ENCODE data around the gene MAOA.
"Not testable (repeated sequence)": the region's sequence is repeated elsewhere in the genome, so short reads cannot be mapped to it uniquely, and the experiment has no call there.

Gene MAOA

DNA sequence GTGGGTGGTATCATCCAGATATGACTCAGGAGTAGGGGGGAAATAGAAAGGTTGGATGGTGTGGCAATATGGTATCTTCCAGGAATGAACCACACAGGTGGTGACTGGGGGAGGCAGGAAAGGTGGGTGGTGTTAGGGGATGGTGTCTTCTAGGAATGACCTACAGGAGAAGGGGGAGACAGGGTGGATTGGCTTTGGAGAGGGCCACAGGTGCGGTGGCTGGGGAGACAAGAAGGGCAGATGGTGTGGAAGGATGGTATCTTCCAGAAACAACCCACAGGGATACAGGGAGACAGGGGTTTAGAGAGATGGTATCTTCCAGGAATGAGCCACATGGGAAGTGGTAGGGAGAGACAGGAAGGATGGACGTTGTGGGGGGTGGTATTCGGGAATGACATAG lies 64.0 kb downstream of the MAOA start:
- Histone ChIP-seq H3K27me3 (replicated peaks; ENCODE audit: insufficient read depth, low read length) (no peaks in the 10 kb centered on the region), H4K20me1 (ENCODE audit: insufficient read depth, low read length) (no peaks in the 10 kb centered on the region), H3F3A (ENCODE audit: insufficient read depth, low read length) (no peaks in the 10 kb centered on the region), H3K4me1 (ENCODE audit: low read length) (no peaks in the 10 kb centered on the region), H3K27ac (ENCODE audit: low read length) (no peak overlapping the region), H3K9me2 (replicated peaks; ENCODE audit: insufficient read depth, low read length) (no peaks in the 10 kb centered on the region), H3K9ac (ENCODE audit: low read length) (no peak overlapping the region), H3K4me2 (ENCODE audit: low read depth, low read length) (no peak overlapping the region), H3K9me3 (replicated peaks; ENCODE audit: insufficient read depth, low read length) (no peaks in the 10 kb centered on the region), H3K36me3 (replicated peaks; ENCODE audit: insufficient read depth, low read length) (no peaks in the 10 kb centered on the region), H3K4me3 (ENCODE audit: low read length) (no peak overlapping the region), H3K79me2 (ENCODE audit: low read length) (no peaks in the 10 kb centered on the region), H2AFZ (ENCODE audit: low read length) (no peak overlapping the region)
- DNase-seq = no peak
- TF ChIP-seq EZH2 (optimal IDR thresholded peaks at IDR 0.05; ENCODE audit: low read depth, low read length) (no peak), EZH2phosphoT487 (IDR thresholded peaks at IDR 0.05; ENCODE audit: low read length) (no peak)
- TF ChIP-seq, protein P1, sequence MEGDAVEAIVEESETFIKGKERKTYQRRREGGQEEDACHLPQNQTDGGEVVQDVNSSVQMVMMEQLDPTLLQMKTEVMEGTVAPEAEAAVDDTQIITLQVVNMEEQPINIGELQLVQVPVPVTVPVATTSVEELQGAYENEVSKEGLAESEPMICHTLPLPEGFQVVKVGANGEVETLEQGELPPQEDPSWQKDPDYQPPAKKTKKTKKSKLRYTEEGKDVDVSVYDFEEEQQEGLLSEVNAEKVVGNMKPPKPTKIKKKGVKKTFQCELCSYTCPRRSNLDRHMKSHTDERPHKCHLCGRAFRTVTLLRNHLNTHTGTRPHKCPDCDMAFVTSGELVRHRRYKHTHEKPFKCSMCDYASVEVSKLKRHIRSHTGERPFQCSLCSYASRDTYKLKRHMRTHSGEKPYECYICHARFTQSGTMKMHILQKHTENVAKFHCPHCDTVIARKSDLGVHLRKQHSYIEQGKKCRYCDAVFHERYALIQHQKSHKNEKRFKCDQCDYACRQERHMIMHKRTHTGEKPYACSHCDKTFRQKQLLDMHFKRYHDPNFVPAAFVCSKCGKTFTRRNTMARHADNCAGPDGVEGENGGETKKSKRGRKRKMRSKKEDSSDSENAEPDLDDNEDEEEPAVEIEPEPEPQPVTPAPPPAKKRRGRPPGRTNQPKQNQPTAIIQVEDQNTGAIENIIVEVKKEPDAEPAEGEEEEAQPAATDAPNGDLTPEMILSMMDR (IDR thresholded peaks at IDR 0.05; ENCODE audit: low read length) = no peak

GRCh38 chrX:43720961-43721360 lies 64.9 kb downstream of the MAOA start:
- TF ChIP-seq EZH2 (optimal IDR thresholded peaks at IDR 0.05; ENCODE audit: low read depth, low read length) = no peak
- TF ChIP-seq, protein P1 (IDR thresholded peaks at IDR 0.05; ENCODE audit: low read length) = no peak
- TF ChIP-seq EZH2phosphoT487 (IDR thresholded peaks at IDR 0.05; ENCODE audit: low read length) = no peak
- H3K4me2 ChIP-seq (ENCODE audit: low read depth, low read length) = no peak overlapping the region
- H2AFZ ChIP-seq (ENCODE audit: low read length) = no peak overlapping the region
- H4K20me1 ChIP-seq (ENCODE audit: insufficient read depth, low read length) = no peaks in the 10 kb centered on the region
- no peaks in the 10 kb centered on the region for H3K9me2 ChIP-seq (replicated peaks; ENCODE audit: insufficient read depth, low read length)
- no peak overlapping the region for H3K27ac ChIP-seq (ENCODE audit: low read length)
- H3K4me1 ChIP-seq (ENCODE audit: low read length) = no peaks in the 10 kb centered on the region
- no peaks in the 10 kb centered on the region for H3K9me3 ChIP-seq (replicated peaks; ENCODE audit: insufficient read depth, low read length)
- no peaks in the 10 kb centered on the region for H3K79me2 ChIP-seq (ENCODE audit: low read length)
- H3K36me3 ChIP-seq (replicated peaks; ENCODE audit: insufficient read depth, low read length) = no peaks in the 10 kb centered on the region
- H3K27me3 ChIP-seq (replicated peaks; ENCODE audit: insufficient read depth, low read length) = no peaks in the 10 kb centered on the region
- no peak overlapping the region for H3K4me3 ChIP-seq (ENCODE audit: low read length)
- H3K9ac ChIP-seq (ENCODE audit: low read length) = no peak overlapping the region
- H3F3A ChIP-seq (ENCODE audit: insufficient read depth, low read length) = no peaks in the 10 kb centered on the region
- DNase-seq = no peak

GRCh38 chrX:43725227-43725626 lies 69.1 kb downstream of the MAOA start:
- not testable (repeated sequence) for H2AFZ ChIP-seq (ENCODE audit: low read length); H3K4me1 ChIP-seq (ENCODE audit: low read length); H3K27me3 ChIP-seq (replicated peaks; ENCODE audit: insufficient read depth, low read length); H4K20me1 ChIP-seq (ENCODE audit: insufficient read depth, low read length); H3K4me2 ChIP-seq (ENCODE audit: low read depth, low read length); H3K4me3 ChIP-seq (ENCODE audit: low read length); H3K27ac ChIP-seq (ENCODE audit: low read length); H3K36me3 ChIP-seq (replicated peaks; ENCODE audit: insufficient read depth, low read length); H3K9me2 ChIP-seq (replicated peaks; ENCODE audit: insufficient read depth, low read length); DNase-seq; H3K9me3 ChIP-seq (replicated peaks; ENCODE audit: insufficient read depth, low read length); H3K79me2 ChIP-seq (ENCODE audit: low read length); H3K9ac ChIP-seq (ENCODE audit: low read length); H3F3A ChIP-seq (ENCODE audit: insufficient read depth, low read length)

- H2AFZ ChIP-seq (ENCODE audit: low read length); H3K27ac ChIP-seq (ENCODE audit: low read length); H4K20me1 ChIP-seq (ENCODE audit: insufficient read depth, low read length); H3K9ac ChIP-seq (ENCODE audit: low read length); H3K4me2 ChIP-seq (ENCODE audit: low read depth, low read length); H3K27me3 ChIP-seq (replicated peaks; ENCODE audit: insufficient read depth, low read length); H3K4me3 ChIP-seq (ENCODE audit: low read length); H3F3A ChIP-seq (ENCODE audit: insufficient read depth, low read length); H3K9me2 ChIP-seq (replicated peaks; ENCODE audit: insufficient read depth, low read length); H3K36me3 ChIP-seq (replicated peaks; ENCODE audit: insufficient read depth, low read length); H3K9me3 ChIP-seq (replicated peaks; ENCODE audit: insufficient read depth, low read length); H3K79me2 ChIP-seq (ENCODE audit: low read length); H3K4me1 ChIP-seq (ENCODE audit: low read length); DNase-seq: not testable (repeated sequence)
These were observed 71.2 kb downstream of the MAOA start for GRCh38 chrX:43727254-43727653.

Measured in MM.1S (cell line).